ENCODE measurements around the gene IRAG1. TPM values are rescaled to one million over a fixed set of nuclear protein-coding genes. Genes with fewer than 3 reads are reported as not detected.

The IRAG1 gene
- total and polyA plus RNA-seq, 9 donors, result 3.0 to 6.8 (median 4.1) TPM

DNA sequence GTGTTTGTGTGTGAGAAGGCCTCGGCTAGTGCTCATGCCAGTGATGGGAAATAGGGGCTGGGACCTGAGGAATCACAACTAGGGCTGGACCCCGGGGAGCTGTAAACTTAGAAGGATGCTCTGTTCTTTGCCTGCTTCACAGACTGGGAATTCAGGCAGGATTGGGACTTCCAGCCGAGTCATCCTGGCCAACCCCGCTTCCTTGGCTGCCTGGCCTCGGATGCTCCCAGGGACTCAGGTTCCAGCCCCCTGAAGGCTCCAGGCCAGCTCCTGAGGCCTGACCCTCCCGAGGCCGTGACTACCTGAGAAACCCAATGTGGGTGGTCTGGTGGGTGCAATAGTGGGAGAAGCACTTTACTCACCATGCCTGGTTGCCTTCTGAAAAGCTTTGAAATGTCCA is 44.7 kb downstream of the IRAG1 start:
- Histone ChIP-seq H3K4me3 (ENCODE audit: low read length) (no peak overlapping the region), H3K27ac (ENCODE audit: low read length) (no peak overlapping the region), H3K4me1 (ENCODE audit: control insufficient read depth, insufficient read depth, low read length) (peaks cover 8% of the 10 kb centered on the region), H3K36me3 (ENCODE audit: control insufficient read depth, insufficient read depth, low read length) (no peaks in the 10 kb centered on the region), H3K9me3 (replicated peaks; ENCODE audit: control insufficient read depth, low read depth, low read length) (no peaks in the 10 kb centered on the region), H3K27me3 (ENCODE audit: control insufficient read depth, insufficient read depth, low read length) (no peaks in the 10 kb centered on the region)
- 71% methylated on average over 6 of the region's 7 CpGs for WGBS (ENCODE audit: insufficient coverage)
- no peak for DNase-seq

DNA sequence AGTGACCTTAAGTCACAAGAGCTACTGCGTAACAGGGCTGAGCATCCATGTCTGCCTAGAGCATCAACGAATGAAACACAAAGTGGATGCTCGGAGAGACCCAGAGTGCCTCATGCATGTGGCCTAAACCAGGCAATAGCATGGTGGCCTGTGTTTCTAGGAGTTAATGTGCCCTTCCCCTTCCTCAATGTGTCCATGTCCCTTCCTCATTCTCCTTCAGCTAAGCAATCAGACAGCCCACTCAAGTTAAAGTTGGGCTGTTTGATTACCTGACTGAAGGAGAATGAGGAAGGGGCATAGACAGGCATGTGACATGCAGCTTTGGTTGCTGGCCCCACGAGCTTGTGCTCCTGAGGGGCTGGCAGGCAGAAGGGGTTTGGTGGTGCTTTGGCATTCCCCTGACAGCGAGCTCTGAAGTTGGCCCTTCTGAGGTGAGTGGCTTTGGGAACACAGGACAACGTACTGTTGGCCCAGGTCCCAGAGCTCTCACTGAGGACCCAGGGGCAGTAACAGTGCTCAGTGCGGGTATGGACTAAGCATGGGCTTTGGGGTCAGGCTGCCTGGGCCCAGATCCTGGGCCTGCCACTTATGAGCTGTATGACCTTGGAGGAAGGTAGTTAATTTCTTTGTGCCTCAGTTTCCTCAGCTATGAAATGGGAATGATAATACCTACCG is 46.7 kb downstream of the IRAG1 start:
- Histone ChIP-seq H3K4me1 (ENCODE audit: control insufficient read depth, insufficient read depth, low read length) (peaks cover 14% of the 10 kb centered on the region), H3K27me3 (ENCODE audit: control insufficient read depth, insufficient read depth, low read length) (no peaks in the 10 kb centered on the region), H3K4me3 (ENCODE audit: low read length) (no peak overlapping the region), H3K36me3 (ENCODE audit: control insufficient read depth, insufficient read depth, low read length) (no peaks in the 10 kb centered on the region), H3K9me3 (replicated peaks; ENCODE audit: control insufficient read depth, low read depth, low read length) (no peaks in the 10 kb centered on the region), H3K27ac (ENCODE audit: low read length) (no peak overlapping the region)
- WGBS (ENCODE audit: insufficient coverage), result 81% methylated on average over 8 of the region's 8 CpGs
- no peak for DNase-seq

DNA sequence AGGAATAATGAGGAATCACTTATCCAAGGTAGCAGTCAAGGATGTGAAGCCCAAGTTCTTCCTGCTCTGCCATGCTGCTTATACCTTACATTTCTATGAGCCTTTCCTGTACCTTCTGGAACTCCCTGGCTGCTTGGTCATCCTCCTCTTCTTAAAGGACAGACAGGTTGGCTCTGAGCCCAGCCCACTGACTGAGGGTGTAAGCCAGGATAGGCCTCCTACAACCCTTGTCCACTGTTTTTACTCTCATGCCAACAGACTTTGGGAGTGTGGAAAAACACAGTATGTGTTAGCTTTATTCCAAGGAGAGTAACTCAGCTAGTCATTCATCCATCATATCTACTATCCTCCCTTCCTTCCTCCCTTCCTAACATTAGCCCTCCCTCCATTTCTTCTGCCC is 47.5 kb downstream of the IRAG1 start:
- Histone ChIP-seq H3K9me3 (replicated peaks; ENCODE audit: control insufficient read depth, low read depth, low read length) (no peaks in the 10 kb centered on the region), H3K4me1 (ENCODE audit: control insufficient read depth, insufficient read depth, low read length) (peaks cover 12% of the 10 kb centered on the region), H3K36me3 (ENCODE audit: control insufficient read depth, insufficient read depth, low read length) (no peaks in the 10 kb centered on the region), H3K4me3 (ENCODE audit: low read length) (no peak overlapping the region), H3K27ac (ENCODE audit: low read length) (no peak overlapping the region), H3K27me3 (ENCODE audit: control insufficient read depth, insufficient read depth, low read length) (no peaks in the 10 kb centered on the region)
- no peak for DNase-seq

DNA sequence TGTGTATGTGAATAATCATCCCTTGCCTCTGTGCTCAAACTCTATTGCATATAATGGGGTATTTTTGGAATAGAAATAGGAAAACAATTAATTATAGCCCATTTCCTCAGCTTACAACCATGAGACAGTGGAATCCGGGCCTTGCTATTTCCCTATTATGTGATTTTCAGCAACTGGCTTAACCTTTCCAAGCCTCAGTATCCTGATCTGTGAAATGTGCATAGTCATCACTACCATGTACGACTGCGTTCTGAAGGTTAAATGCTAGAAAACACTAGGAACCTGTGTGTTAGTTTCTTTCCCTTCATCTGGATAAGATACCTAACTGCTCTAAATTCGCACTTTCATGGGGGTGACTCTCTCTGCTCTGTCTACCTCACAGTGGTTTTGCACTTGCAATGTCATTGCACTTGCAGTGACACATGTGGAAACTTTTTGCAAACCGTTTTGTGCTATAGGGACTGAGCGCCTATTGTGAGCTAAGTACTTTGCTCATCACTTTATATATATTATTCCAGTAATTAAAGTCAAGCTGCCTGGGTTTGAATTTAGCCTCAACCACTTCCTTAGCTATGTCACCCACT is 48.3 kb downstream of the IRAG1 start:
- no peak overlapping the region for H3K4me3 ChIP-seq (ENCODE audit: low read length)
- WGBS (ENCODE audit: insufficient coverage), result 92% methylated on average over 2 of the region's 6 CpGs
- H3K9me3 ChIP-seq (replicated peaks; ENCODE audit: control insufficient read depth, low read depth, low read length), result no peaks in the 10 kb centered on the region
- H3K27ac ChIP-seq (ENCODE audit: low read length), result no peak overlapping the region
- no peak for DNase-seq
- no peaks in the 10 kb centered on the region for H3K36me3 ChIP-seq (ENCODE audit: control insufficient read depth, insufficient read depth, low read length)
- peaks cover 11% of the 10 kb centered on the region for H3K4me1 ChIP-seq (ENCODE audit: control insufficient read depth, insufficient read depth, low read length)
- no peaks in the 10 kb centered on the region for H3K27me3 ChIP-seq (ENCODE audit: control insufficient read depth, insufficient read depth, low read length)

Other genes starting within 250 kb of the IRAG1 start
- 3.4 TPM for gene AMPD3, start 238.5 kb downstream of the IRAG1 start, total RNA-seq
- gene AMPD3, start 238.5 kb downstream of the IRAG1 start, polyA plus RNA-seq (ENCODE audit: insufficient read depth in 1 of 8, insufficient read length in 8 of 8, low replicate concordance in 1 of 8), result 1 to 10 TPM; 3.6 to 5.3 (median 4.6) TPM
- gene RNF141, start 152.6 kb downstream of the IRAG1 start, total RNA-seq, result 22.1 TPM
- 10 to 100 TPM; 16.9 to 26.4 (median 19.4) TPM for gene RNF141, start 152.6 kb downstream of the IRAG1 start, polyA plus RNA-seq (ENCODE audit: insufficient read depth in 1 of 8, insufficient read length in 8 of 8, low replicate concordance in 1 of 8)
- 52.2 TPM for gene LYVE1, start 125.1 kb downstream of the IRAG1 start, total RNA-seq
- gene LYVE1, start 125.1 kb downstream of the IRAG1 start, polyA plus RNA-seq (ENCODE audit: insufficient read depth in 1 of 8, insufficient read length in 8 of 8, low replicate concordance in 1 of 8), result 10 to 100 TPM; 54.0 to 92.2 (median 79.4) TPM
- 16.4 TPM for gene CTR9, start 57.5 kb upstream of the IRAG1 start, total RNA-seq
- 10 to 100 TPM; 23.1 to 35.8 (median 29.6) TPM for gene CTR9, start 57.5 kb upstream of the IRAG1 start, polyA plus RNA-seq (ENCODE audit: insufficient read depth in 1 of 8, insufficient read length in 8 of 8, low replicate concordance in 1 of 8)
- 507 TPM for gene EIF4G2, start 115.2 kb upstream of the IRAG1 start, total RNA-seq
- 100 to 1,000 TPM; 525 to 816 (median 750) TPM for gene EIF4G2, start 115.2 kb upstream of the IRAG1 start, polyA plus RNA-seq (ENCODE audit: insufficient read depth in 1 of 8, insufficient read length in 8 of 8, low replicate concordance in 1 of 8)
- gene ZBED5, start 164.3 kb upstream of the IRAG1 start, total RNA-seq, result 45.4 TPM
- 10 to 100 TPM; 59.9 to 85.0 (median 69.2) TPM for gene ZBED5, start 164.3 kb upstream of the IRAG1 start, polyA plus RNA-seq (ENCODE audit: insufficient read depth in 1 of 8, insufficient read length in 8 of 8, low replicate concordance in 1 of 8)